Smooth muscle cell of the umbilical artery (primary cell): ENCODE results near the gene SMTNL2. TPM values are rescaled to one million over a fixed set of nuclear protein-coding genes. Genes with fewer than 3 reads are reported as not detected.

Experiments
- total RNA-seq: library from RNA; depleted of rRNA; stranded (reverse); fragments of >200 nt; gene quantifications from 2 replicates; pipeline ENCODE4 v1.2.3, GENCODE V29; 2014

The SMTNL2 gene
- under 0.01 TPM in 1 of 2 replicates, not detected in the other for total RNA-seq

GRCh38 chr17:4584101-4584916, at the start of gene SMTNL2:
Gene SMTNL2 (plus strand): TSS chr17:4584529. CDS start chr17:4584606, 77 bp downstream.

GRCh38 chr17:4554997-4555799, 29.1 kb upstream of the SMTNL2 start, which contains the start of gene MYBBP1A:
Gene MYBBP1A (minus strand): TSS chr17:4555384. CDS start chr17:4555324, 60 bp downstream.

GRCh38 chr17:4560421-4560820, 23.9 kb upstream of the SMTNL2 start, which contains the start of gene GGT6:
Gene GGT6 (minus strand): TSS chr17:4560577. CDS start chr17:4560521, 56 bp downstream.

GRCh38 chr17:4641297-4642195, 57.2 kb downstream of the SMTNL2 start, which contains the start of gene ALOX15:
Gene ALOX15 (minus strand): TSS chr17:4641678. CDS start chr17:4641651, 27 bp downstream.

Other genes starting within 250 kb of the SMTNL2 start
- gene UBE2G1, start 217.9 kb upstream of the SMTNL2 start, total RNA-seq = 28.2 and 38.8 TPM in 2 replicates
- gene SPNS3, start 150.6 kb upstream of the SMTNL2 start, total RNA-seq = not detected in 2 replicates
- gene SPNS2, start 85.6 kb upstream of the SMTNL2 start, total RNA-seq = 0.37 and 0.89 TPM in 2 replicates
- 50.8 and 86.9 TPM in 2 replicates for gene MYBBP1A, start 29.1 kb upstream of the SMTNL2 start, total RNA-seq
- gene GGT6, start 24.0 kb upstream of the SMTNL2 start, total RNA-seq = not detected in 2 replicates
- not detected in 2 replicates for gene ALOX15, start 57.1 kb downstream of the SMTNL2 start, total RNA-seq
- gene PELP1, start 119.6 kb downstream of the SMTNL2 start, total RNA-seq = 33.6 and 85.3 TPM in 2 replicates
- gene ARRB2, start 126.1 kb downstream of the SMTNL2 start, total RNA-seq = 2.1 and 2.5 TPM in 2 replicates
- 8.3 and 13.4 TPM in 2 replicates for gene MED11, start 146.9 kb downstream of the SMTNL2 start, total RNA-seq
- not detected in 2 replicates for gene ZMYND15, start 155.3 kb downstream of the SMTNL2 start, total RNA-seq
- gene CXCL16, start 155.4 kb downstream of the SMTNL2 start, total RNA-seq = 0.37 and 0.89 TPM in 2 replicates
- not detected in 2 replicates for gene TM4SF5, start 187.4 kb downstream of the SMTNL2 start, total RNA-seq
- gene VMO1, start 201.8 kb downstream of the SMTNL2 start, total RNA-seq = 1.5 TPM in 1 of 2 replicates, not detected in the other
- gene GLTPD2, start 204.4 kb downstream of the SMTNL2 start, total RNA-seq = not detected in 2 replicates
- gene PSMB6, start 211.6 kb downstream of the SMTNL2 start, total RNA-seq = 92.0 and 129 TPM in 2 replicates
- 10.1 and 20.7 TPM in 2 replicates for gene PLD2, start 222.6 kb downstream of the SMTNL2 start, total RNA-seq
- gene MINK1, start 248.8 kb downstream of the SMTNL2 start, total RNA-seq = 30.9 and 68.0 TPM in 2 replicates